Renal pelvis (tissue), 4 donors: Measurements from ENCODE around the gene RTN4RL1. TPM values are rescaled to one million over a fixed set of nuclear protein-coding genes. Genes with fewer than 3 reads are reported as not detected.
A peak's percentile ranks its signal among the peaks of the same experiment; 100 is the strongest.

Experiments used
- DNase-seq: peaks from one replicate; pipeline ENCODE4 v3.0.0-alpha.2; 2013
- polyA plus RNA-seq, 3 donors: library from polyadenylated mRNA; unstranded; fragments of 120-200 nt; gene quantifications; one replicate each; pipeline ENCODE4 v1.2.1, GENCODE V29; 2013; ENCODE audit not compliant: insufficient read length in 3 of 3

The RTN4RL1 gene
- polyA plus RNA-seq, 3 donors, result 1.4 to 1.9 (median 1.7) TPM

- DNase-seq, result no peak
Measured at GRCh38 chr17:1930337-1930645, 94.8 kb downstream of the RTN4RL1 start.

- no peak for DNase-seq
Measured at GRCh38 chr17:1928976-1929375, 96.2 kb downstream of the RTN4RL1 start.

GRCh38 chr17:1920948-1921351 lies 104.2 kb downstream of the RTN4RL1 start:
- no peak for DNase-seq

GRCh38 chr17:1919201-1919600 lies 105.9 kb downstream of the RTN4RL1 start:
- DNase-seq, result no peak

- no peak for DNase-seq
Measured at GRCh38 chr17:1918346-1919162, 106.6 kb downstream of the RTN4RL1 start.

GRCh38 chr17:1916963-1917715 lies 108.0 kb downstream of the RTN4RL1 start:
- no peak for DNase-seq

GRCh38 chr17:1916316-1916715 lies 108.8 kb downstream of the RTN4RL1 start:
- no peak for DNase-seq

- no peak for DNase-seq
Measured at GRCh38 chr17:1915889-1916288, 109.2 kb downstream of the RTN4RL1 start.

GRCh38 chr17:1914661-1915083 lies 110.5 kb downstream of the RTN4RL1 start:
- no peak for DNase-seq

- DNase-seq, result no peak
Measured at GRCh38 chr17:1913702-1914101, 111.4 kb downstream of the RTN4RL1 start.

- DNase-seq, result no peak
Measured at GRCh38 chr17:1912146-1912545, 113.0 kb downstream of the RTN4RL1 start.

GRCh38 chr17:1909985-1910384 lies 115.1 kb downstream of the RTN4RL1 start:
- no peak for DNase-seq

GRCh38 chr17:1908699-1909309 lies 116.3 kb downstream of the RTN4RL1 start:
- peak; percentile 82 for DNase-seq

- no peak for DNase-seq
Measured at GRCh38 chr17:1907909-1908698, 117.0 kb downstream of the RTN4RL1 start.

- DNase-seq, result no peak
Measured at GRCh38 chr17:1907216-1907631, 117.9 kb downstream of the RTN4RL1 start.

- no peak for DNase-seq
Measured at GRCh38 chr17:1906662-1907101, 118.5 kb downstream of the RTN4RL1 start.

- no peak for DNase-seq
Measured at GRCh38 chr17:1905190-1905913, 119.8 kb downstream of the RTN4RL1 start.

- no peak for DNase-seq
Measured at GRCh38 chr17:1904273-1905182, 120.6 kb downstream of the RTN4RL1 start.

- no peak for DNase-seq
Measured at GRCh38 chr17:1899403-1900000, 125.6 kb downstream of the RTN4RL1 start.

GRCh38 chr17:1898872-1899271 lies 126.3 kb downstream of the RTN4RL1 start:
- no peak for DNase-seq
